Keratinocyte (primary cell): ENCODE data around the gene PKP2. TPM values are rescaled to one million over a fixed set of nuclear protein-coding genes. Genes with fewer than 3 reads are reported as not detected.

Source experiments
- DNase-seq: peaks from one replicate; pipeline ENCODE4 v3.0.0-alpha.2; 2011; ENCODE audit warnings: low read depth, missing footprints, low spot score
- FAIRE-seq: peaks from 2 replicates; lab custom pipeline; 2011; peaks lifted over from hg19 to GRCh38; lab: Jason Lieb, UNC
- H2AFZ ChIP-seq: 2 replicates; pipeline ENCODE4 v1.6.0; 2012; ENCODE audit warnings: low read length, control low read depth, inconsistent platforms; ENCODE audit not compliant: control insufficient read depth
- H3K27ac ChIP-seq: 2 replicates; pipeline ENCODE4 v1.5.1; 2011; ENCODE audit warnings: low read length; ENCODE audit not compliant: control insufficient read depth, insufficient read depth
- H3K27me3 ChIP-seq: 3 replicates; pipeline ENCODE4 v1.6.0; 2011; ENCODE audit warnings: low read length; ENCODE audit not compliant: control insufficient read depth, insufficient read depth; ENCODE audit errors: extremely low read depth
- H3K36me3 ChIP-seq, 2 experiments: 2 replicates in 1 of 2; 3 replicates in 1 of 2; pipeline ENCODE4 v1.5.1; 2011; ENCODE audit warnings: low read length in 2 of 2, mild to moderate bottlenecking in 1 of 2; ENCODE audit not compliant: control insufficient read depth in 2 of 2, insufficient read depth in 2 of 2; ENCODE audit errors: extremely low read depth in 1 of 2
- H3K4me1 ChIP-seq: 3 replicates; pipeline ENCODE4 v1.5.1; 2011; ENCODE audit warnings: low read length; ENCODE audit not compliant: control insufficient read depth, insufficient read depth; ENCODE audit errors: extremely low read depth
- H3K4me2 ChIP-seq: 3 replicates; pipeline ENCODE4 v1.6.0; 2011; ENCODE audit warnings: low read depth, low read length; ENCODE audit not compliant: control insufficient read depth, insufficient read depth; ENCODE audit errors: extremely low read depth
- H3K4me3 ChIP-seq, 3 experiments: fragments of 200-600 bp in 1 of 3; sonication (generic) in 1 of 3; 2 replicates in 2 of 3; 3 replicates in 1 of 3; pipeline ENCODE4 v1.5.1; 2011 to 2016; ENCODE audit warnings: low read length in 3 of 3, mild to moderate bottlenecking in 3 of 3, control low read depth in 2 of 3, inconsistent platforms in 1 of 3, low read depth in 1 of 3, mixed read lengths in 1 of 3, mixed run types in 1 of 3, moderate library complexity in 1 of 3; ENCODE audit not compliant: control insufficient read depth in 2 of 3, insufficient read depth in 2 of 3; ENCODE audit errors: extremely low read depth in 1 of 3
- H3K79me2 ChIP-seq: 2 replicates; pipeline ENCODE4 v1.6.0; 2012; ENCODE audit warnings: low read length; ENCODE audit not compliant: control insufficient read depth, insufficient read depth
- H3K9ac ChIP-seq: 3 replicates; pipeline ENCODE4 v1.6.0; 2011; ENCODE audit warnings: low read length; ENCODE audit not compliant: control insufficient read depth, insufficient read depth; ENCODE audit errors: extremely low read depth
- H3K9me1 ChIP-seq: 3 replicates; pipeline ENCODE4 v1.6.0; 2011; ENCODE audit warnings: low read length; ENCODE audit not compliant: control insufficient read depth, insufficient read depth; ENCODE audit errors: extremely low read depth
- H3K9me3 ChIP-seq: 2 replicates; pipeline ENCODE4 v1.5.1; 2012; ENCODE audit warnings: low read depth, low read length; ENCODE audit not compliant: control insufficient read depth
- H4K20me1 ChIP-seq: 3 replicates; pipeline ENCODE4 v1.6.0; 2011; ENCODE audit warnings: low read length; ENCODE audit not compliant: control insufficient read depth, insufficient read depth; ENCODE audit errors: extremely low read depth
- CTCF ChIP-seq, 3 experiments: IDR thresholded peaks in 1 of 3; conservative IDR thresholded peaks in 1 of 3; optimal IDR thresholded peaks in 1 of 3; 2 replicates in 2 of 3; 3 replicates in 1 of 3; pipeline versions ENCODE3 to v1.5.1; 2011; ENCODE audit warnings: low read length in 3 of 3, mild to moderate bottlenecking in 3 of 3, moderate library complexity in 2 of 3, control low read depth in 1 of 3, inconsistent platforms in 1 of 3; ENCODE audit not compliant: insufficient read depth in 2 of 3; ENCODE audit errors: extremely low read depth in 1 of 3
- EZH2 ChIP-seq: IDR thresholded peaks from one replicate; pipeline ENCODE4 v1.6.1; 2012; ENCODE audit warnings: inconsistent platforms, mild to moderate bottlenecking, low read length, moderate library complexity
- dilution Hi-C: fragments of 300-500 bp; cut with MboI; formaldehyde crosslinking; loops from one replicate; pipeline ENCODE4 v1.7.0; 2020; ENCODE audit warnings: low sequenced_read_pairs; ENCODE audit not compliant: extremely low pct_ligation_motif_present
- polyA plus RNA-seq, 5 experiments: library from polyadenylated mRNA; depleted of rRNA in 3 of 5; stranded (reverse) in 3 of 5; stranded (forward) in 1 of 5; unstranded in 1 of 5; fragments of >200 nt; gene quantifications; 1 replicate in 1 of 5; 2 replicates in 3 of 5; 3 replicates in 1 of 5; pipeline versions ENCODE4 v1.2.1 to v1.2.3, GENCODE V29; 2011 to 2012; ENCODE audit warnings: missing spikeins in 2 of 5, low read depth in 1 of 5, low replicate concordance in 1 of 5

PKP2 gene
- polyA plus RNA-seq, 1 donor (not counting 4 experiments of a cell fraction or from before 2014, with no cell fraction given) = 50.4 TPM

DNA sequence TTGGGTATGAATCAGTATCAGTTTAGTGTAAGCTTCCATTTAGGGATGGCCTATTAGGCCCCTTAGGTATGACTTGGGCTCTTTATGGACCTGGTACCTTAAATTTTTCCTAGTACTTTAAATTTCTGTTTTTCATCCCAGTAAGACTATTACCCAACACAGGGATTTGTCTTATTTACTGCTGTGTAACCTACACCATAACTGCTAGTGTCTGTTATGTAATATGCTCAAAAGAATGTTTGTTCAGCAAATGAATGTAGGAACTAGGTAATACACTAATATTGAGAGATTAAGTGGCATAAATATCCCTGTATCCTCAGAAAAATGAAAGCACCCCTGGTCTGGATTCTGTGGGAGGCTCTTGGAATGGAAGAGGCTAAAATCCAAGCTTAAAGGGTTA is 77.2 kb downstream of the PKP2 start:
- no peak overlapping the region for H3K27ac ChIP-seq
- no peak for DNase-seq
- H3K27me3 ChIP-seq = no peaks in the 10 kb centered on the region
- H3K4me3 ChIP-seq = no peak overlapping the region
- peaks cover 2% of the 10 kb centered on the region for H3K4me1 ChIP-seq
- H3K9me3 ChIP-seq = no peaks in the 10 kb centered on the region
- dilution Hi-C loops = no loop called here
- no peaks in the 10 kb centered on the region for H4K20me1 ChIP-seq
- no peaks in the 10 kb centered on the region for H3K9me1 ChIP-seq
- no peak overlapping the region for H2AFZ ChIP-seq
- TF ChIP-seq CTCF (optimal IDR thresholded peaks at IDR 0.05 in 1 of 3, IDR thresholded peaks at IDR 0.05 in 1 of 3, conservative IDR thresholded peaks at IDR 0.05 in 1 of 3; ENCODE audit: extremely low read depth in 1 of 3, insufficient read depth in 2 of 3, low read length in 3 of 3) (no peak), EZH2 (no peak)
- no peak overlapping the region for H3K9ac ChIP-seq
- H3K79me2 ChIP-seq = no peaks in the 10 kb centered on the region
- no peak overlapping the region for H3K4me2 ChIP-seq
- H3K36me3 ChIP-seq = peaks cover 20 to 28% of the 10 kb centered on the region in 2 experiments
- no peak for FAIRE-seq

DNA sequence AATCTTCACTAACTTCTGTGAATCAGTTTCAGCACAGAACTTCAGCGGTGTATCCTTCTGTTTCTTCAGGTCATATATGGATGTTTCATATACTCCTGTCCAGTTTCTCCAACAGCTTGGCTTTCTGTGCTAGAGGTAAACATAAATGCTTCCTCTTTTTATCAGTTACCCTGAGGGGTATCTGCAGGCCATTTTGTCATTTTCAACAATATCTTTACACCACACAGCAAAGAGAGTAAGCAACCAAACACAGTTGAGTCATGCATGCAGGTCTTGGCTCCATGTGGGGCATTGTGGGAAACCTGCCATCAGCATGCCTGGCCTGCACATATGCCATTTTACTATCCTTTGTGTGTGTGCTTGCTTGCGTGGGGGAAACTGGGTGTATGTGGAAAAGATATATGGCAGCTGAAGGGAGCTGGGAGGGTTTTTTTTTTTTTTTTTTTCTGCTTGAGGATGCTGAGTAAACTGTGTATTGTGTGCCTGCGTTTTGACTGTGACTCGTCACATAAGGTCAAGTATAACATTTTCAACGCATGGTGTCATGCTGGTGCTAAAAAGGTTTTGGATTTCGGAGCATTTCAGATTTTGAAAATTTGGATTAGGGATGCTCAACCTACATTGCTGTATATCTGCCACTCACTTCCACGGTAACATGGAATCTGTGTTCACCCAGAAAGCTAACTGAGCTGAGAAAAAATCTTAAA is 84.7 kb downstream of the PKP2 start:
- Histone ChIP-seq H3K4me1 (no peaks in the 10 kb centered on the region), H3K4me2 (no peak overlapping the region), H3K9ac (no peak overlapping the region), H2AFZ (no peak overlapping the region), H3K36me3 (peaks cover 17% of the 10 kb centered on the region in 2 experiments), H3K9me3 (no peaks in the 10 kb centered on the region), H3K27me3 (no peaks in the 10 kb centered on the region), H3K4me3 (no peak overlapping the region), H3K79me2 (no peaks in the 10 kb centered on the region), H3K9me1 (no peaks in the 10 kb centered on the region), H4K20me1 (no peaks in the 10 kb centered on the region), H3K27ac (no peak overlapping the region)
- DNase-seq (no peak), FAIRE-seq (no peak)
- TF ChIP-seq EZH2 (no peak), CTCF (optimal IDR thresholded peaks at IDR 0.05 in 1 of 3, IDR thresholded peaks at IDR 0.05 in 1 of 3, conservative IDR thresholded peaks at IDR 0.05 in 1 of 3; ENCODE audit: extremely low read depth in 1 of 3, insufficient read depth in 2 of 3, low read length in 3 of 3) (no peak)
- dilution Hi-C loops = no loop called here
